Testis (tissue), 3 donors: ENCODE data around the gene TBPL1. TPM values are rescaled to one million over a fixed set of nuclear protein-coding genes. Genes with fewer than 3 reads are reported as not detected.

Source experiments
- DNase-seq: peaks from one replicate; pipeline ENCODE4 v3.0.0-alpha.2; 2019
- H3K27ac ChIP-seq, 2 donors: fragments of 200-600 bp; sonication (generic); one replicate each; pipeline ENCODE4 v1.5.1; 2019
- H3K27me3 ChIP-seq: fragments of 200-600 bp; sonication (generic); one replicate; pipeline ENCODE4 v1.5.1; 2019
- H3K36me3 ChIP-seq: fragments of 200-600 bp; sonication (generic); one replicate; pipeline ENCODE4 v1.5.1; 2017; ENCODE audit warnings: low read depth; ENCODE audit errors: missing control alignments
- H3K4me1 ChIP-seq: fragments of 200-600 bp; sonication (generic); one replicate; pipeline ENCODE4 v1.5.1; 2019
- H3K4me3 ChIP-seq, 2 donors: fragments of 200-600 bp; sonication (generic); one replicate each; pipeline ENCODE4 v1.5.1; 2017 to 2019
- H3K9me3 ChIP-seq: fragments of 200-600 bp; sonication (generic); one replicate; pipeline ENCODE4 v1.5.1; 2017
- CTCF ChIP-seq, 3 experiments: fragments of 450-650 bp in 2 of 3; fragments of 200-600 bp in 1 of 3; sonication (generic) in 1 of 3; IDR thresholded peaks; one replicate each; pipeline ENCODE4 v1.5.1; 2016 to 2019; ENCODE audit warnings: antibody characterized with exemption in 3 of 3, mild to moderate bottlenecking in 2 of 3, moderate library complexity in 1 of 3
- POLR2A ChIP-seq: fragments of 450-650 bp; IDR thresholded peaks from one replicate; pipeline ENCODE4 v1.6.1; 2017; ENCODE audit warnings: antibody characterized with exemption, mild to moderate bottlenecking, moderate library complexity
- WGBS, 2 donors: methylation state at CpG; one replicate each; pipeline ENCODE4 v1.1.5; 2018; 5-methylcytosine and 5-hydroxymethylcytosine counted together
- intact Hi-C: fragments of 100-400 bp; cut with DNase I; formaldehyde crosslinking; loops from one replicate; pipeline ENCODE4 v1.15.1; 2023; ENCODE audit warnings: low total_unique reads
- polyA plus RNA-seq: library from polyadenylated mRNA; stranded (reverse); fragments of 350-450 nt; fragmentation: Illumina TruSeq; extraction: RNeasy Lipid Tissue Mini Kit (QIAGEN cat#74804); gene quantifications from one replicate; pipeline ENCODE4 v1.2.3, GENCODE V29; 2014; ENCODE audit warnings: low read depth, low replicate concordance; ENCODE audit not compliant: insufficient read depth
- total RNA-seq, 2 donors: library from RNA; depleted of rRNA; stranded (reverse); fragments of >200 nt; gene quantifications; one replicate each; pipeline ENCODE4 v1.2.3, GENCODE V29; 2016

Gene TBPL1
- total and polyA plus RNA-seq, 3 donors from 2014 or later: 63.4 to 327 (median 77.9) TPM

- TF ChIP-seq CTCF (IDR thresholded peaks at IDR 0.05): no peak
- TF ChIP-seq POLR2A: no peak
- intact Hi-C loops: no loop called here
Observed at GRCh38 chr6:133951227-133951626, 1.8 kb upstream of the TBPL1 start.

DNA sequence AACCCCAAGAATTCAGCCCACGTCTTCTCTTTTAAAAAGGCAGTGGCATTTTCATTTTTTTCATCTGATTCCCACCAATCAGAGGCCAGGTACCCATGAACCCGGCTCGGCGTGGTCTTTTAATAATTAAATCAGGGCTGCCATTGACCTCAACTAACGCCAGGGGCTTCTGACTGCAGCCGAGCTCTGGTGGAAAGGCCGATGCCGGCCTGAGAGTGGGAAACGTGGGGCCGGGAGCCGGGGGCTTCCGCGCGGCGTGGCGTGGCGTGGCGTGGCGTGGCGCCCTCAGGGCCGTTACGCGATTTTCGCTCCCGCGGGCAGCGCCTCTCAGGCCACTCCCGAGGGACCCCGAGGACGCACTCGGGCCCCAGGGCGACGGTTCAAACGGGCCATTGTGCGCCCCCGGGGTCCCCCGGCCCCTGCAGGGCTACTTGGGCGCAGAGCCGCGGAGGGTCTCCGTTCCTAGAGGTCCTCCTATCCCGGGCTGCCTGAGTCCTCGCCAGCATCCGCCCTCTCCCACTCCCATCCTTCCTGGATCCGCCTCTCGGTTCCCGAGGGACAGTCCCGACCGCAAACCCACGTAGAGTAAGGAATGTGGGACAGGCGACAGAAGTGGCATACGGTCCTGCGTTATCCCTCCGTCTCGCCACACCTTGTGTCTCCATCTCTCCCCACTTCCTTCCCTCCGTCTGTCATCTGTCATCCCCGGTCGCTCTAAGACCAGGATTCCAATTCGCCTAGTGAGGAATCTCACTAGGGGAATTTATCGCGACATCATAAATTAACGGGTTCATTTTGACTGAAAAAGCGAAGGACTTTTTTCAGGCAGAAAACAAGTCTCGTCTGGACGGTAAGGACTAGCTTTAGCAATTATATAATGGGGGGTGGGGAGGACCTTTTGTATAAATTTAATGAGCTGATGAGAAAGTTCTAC lies 876 bp upstream of the TBPL1 start:
- DNase-seq: peak; percentile 73
- WGBS, 2 donors: 0 to 1% methylated on average over 35 to 49 of the region's 65 CpGs
- intact Hi-C loops: no loop called here

More at GRCh38 chr6:133951227-133951626, 1.8 kb upstream of the TBPL1 start:
- no peaks in the 10 kb centered on the region for H3K27me3 ChIP-seq
- H3K9me3 ChIP-seq: no peaks in the 10 kb centered on the region
- peaks cover 18% of the 10 kb centered on the region for H3K4me1 ChIP-seq
- peak overlapping the region; percentile 92 to 99 for H3K4me3 ChIP-seq
- DNase-seq: no peak
- no peaks in the 10 kb centered on the region for H3K36me3 ChIP-seq
- WGBS, 2 donors: 24 to 29% methylated on average over 4 of the region's 4 CpGs
- peak overlapping the region; percentile 90 to 95 for H3K27ac ChIP-seq

GRCh38 chr6:133953634-133954415 lies 801 bp downstream of the TBPL1 start:
- intact Hi-C loops: no loop called here
- no peak for TF ChIP-seq CTCF (IDR thresholded peaks at IDR 0.05)
- no peak for TF ChIP-seq POLR2A
- Histone ChIP-seq H3K36me3 (no peaks in the 10 kb centered on the region), H3K27me3 (no peaks in the 10 kb centered on the region), H3K4me3 (peak overlapping the region; percentile 92 to 99), H3K27ac (peak overlapping the region; percentile 90 to 95), H3K4me1 (peaks cover 18% of the 10 kb centered on the region), H3K9me3 (no peaks in the 10 kb centered on the region)
- DNase-seq: no peak
- WGBS, 2 donors: 5 to 6% methylated on average over 22 to 23 of the region's 23 CpGs

More for the DNA sequence above, 876 bp upstream of the TBPL1 start:
- Histone ChIP-seq H3K27me3 (no peaks in the 10 kb centered on the region), H3K4me1 (peaks cover 18% of the 10 kb centered on the region), H3K4me3 (peak overlapping the region; percentile 92 to 99), H3K36me3 (no peaks in the 10 kb centered on the region), H3K27ac (peak overlapping the region; percentile 90 to 95), H3K9me3 (no peaks in the 10 kb centered on the region)
- TF ChIP-seq POLR2A (no peak), CTCF (IDR thresholded peaks at IDR 0.05) (peak in 2 of 3 experiments; percentile 25 to 33)

DNA sequence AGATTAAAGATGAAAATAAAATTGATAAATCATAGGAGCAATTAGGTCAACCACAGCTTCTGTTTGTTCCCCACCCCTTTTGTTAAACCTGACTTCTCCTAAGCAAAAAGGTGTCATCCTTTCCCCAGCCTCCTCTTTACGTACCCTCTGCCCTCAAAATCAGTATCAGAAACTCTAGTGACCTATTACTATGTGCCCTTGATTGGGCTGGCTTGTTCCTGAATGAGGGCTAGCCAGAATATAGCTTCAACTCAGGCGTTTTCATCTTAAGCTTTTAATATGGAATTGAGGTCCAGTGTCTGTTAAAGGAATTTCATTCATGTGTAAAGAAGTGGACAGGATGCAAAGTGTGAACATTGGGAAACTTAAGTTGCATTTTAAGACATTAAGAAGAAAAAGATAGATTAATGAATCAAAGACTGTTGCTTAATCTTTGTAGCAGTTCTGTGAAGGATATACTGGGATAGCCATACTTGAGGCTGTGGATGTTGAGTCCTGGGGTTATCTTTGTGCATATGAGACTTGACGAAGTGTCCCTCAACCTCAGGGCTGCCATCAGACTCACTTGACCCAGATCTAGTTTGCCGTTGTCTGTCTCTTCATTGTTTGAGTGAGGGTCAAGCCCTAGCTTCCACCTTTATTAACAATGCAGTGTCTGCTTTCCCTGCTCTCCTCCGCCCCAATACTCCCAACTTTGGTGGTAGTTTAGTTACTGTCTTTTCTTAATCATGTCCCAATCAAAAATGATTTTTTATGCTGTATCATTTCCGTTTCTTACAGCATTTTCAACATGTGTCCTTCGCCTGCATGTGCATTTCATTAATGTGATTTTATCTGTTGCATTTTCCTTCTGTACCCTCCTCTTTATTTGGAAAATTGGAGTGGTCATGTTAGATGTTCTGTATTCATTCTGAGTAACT lies 1.9 kb downstream of the TBPL1 start:
- no peak for DNase-seq
- intact Hi-C loops: no loop called here
- H3K27me3 ChIP-seq: no peaks in the 10 kb centered on the region
- H3K9me3 ChIP-seq: no peaks in the 10 kb centered on the region
- WGBS, 2 donors: 55 to 60% methylated on average over 7 of the region's 7 CpGs
- no peak overlapping the region for H3K27ac ChIP-seq
- TF ChIP-seq POLR2A (no peak), CTCF (IDR thresholded peaks at IDR 0.05) (no peak)
- peaks cover 18% of the 10 kb centered on the region for H3K4me1 ChIP-seq
- H3K36me3 ChIP-seq: no peaks in the 10 kb centered on the region
- no peak overlapping the region for H3K4me3 ChIP-seq
